ENCODE results near the gene KRT77. TPM values are rescaled to one million over a fixed set of nuclear protein-coding genes. Genes with fewer than 3 reads are reported as not detected.

KRT77 gene
- total RNA-seq, 1 donor: not detected

DNA sequence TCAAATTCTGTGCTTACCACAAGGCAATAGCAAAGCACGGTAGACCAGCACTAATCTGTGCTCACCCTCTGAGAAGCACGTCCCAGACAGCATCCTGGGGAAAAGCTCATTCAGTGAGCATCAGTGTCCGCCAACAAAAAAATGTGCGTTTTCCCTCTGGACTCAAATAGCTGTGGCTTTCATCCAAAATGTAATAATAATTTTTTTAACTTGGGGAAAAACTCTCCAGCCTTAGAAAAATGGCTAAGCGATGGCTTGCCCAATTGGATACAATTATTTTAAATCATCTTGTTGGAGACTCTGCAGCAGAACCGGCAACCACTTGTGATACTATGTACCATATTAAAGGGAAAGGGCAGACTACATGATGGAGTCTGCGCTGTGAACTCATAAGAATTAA lies 1.1 kb upstream of the KRT77 start:
- Histone ChIP-seq H3K4me1 (ENCODE audit: insufficient read depth, low read length) (no peaks in the 10 kb centered on the region), H3K27ac (ENCODE audit: low read depth, low read length) (no peak overlapping the region), H3K9me3 (ENCODE audit: low read depth, low read length) (no peaks in the 10 kb centered on the region), H4K20me1 (ENCODE audit: insufficient read depth, low read length) (no peaks in the 10 kb centered on the region), H2AFZ (ENCODE audit: low read length) (no peak overlapping the region), H3K79me2 (ENCODE audit: insufficient read depth, low read length) (no peaks in the 10 kb centered on the region), H3K36me3 (ENCODE audit: insufficient read depth, low read length) (no peaks in the 10 kb centered on the region), H3K4me2 (ENCODE audit: insufficient read depth, low read length) (no peak overlapping the region), H3K4me3 (ENCODE audit: insufficient read depth, low read length) (no peak overlapping the region), H3K27me3 (ENCODE audit: insufficient read depth, low read length) (peaks cover 21% of the 10 kb centered on the region)
- DNase-seq (ENCODE audit: insufficient read length, low spot score, missing footprints): no peak
- TF ChIP-seq, protein P1, sequence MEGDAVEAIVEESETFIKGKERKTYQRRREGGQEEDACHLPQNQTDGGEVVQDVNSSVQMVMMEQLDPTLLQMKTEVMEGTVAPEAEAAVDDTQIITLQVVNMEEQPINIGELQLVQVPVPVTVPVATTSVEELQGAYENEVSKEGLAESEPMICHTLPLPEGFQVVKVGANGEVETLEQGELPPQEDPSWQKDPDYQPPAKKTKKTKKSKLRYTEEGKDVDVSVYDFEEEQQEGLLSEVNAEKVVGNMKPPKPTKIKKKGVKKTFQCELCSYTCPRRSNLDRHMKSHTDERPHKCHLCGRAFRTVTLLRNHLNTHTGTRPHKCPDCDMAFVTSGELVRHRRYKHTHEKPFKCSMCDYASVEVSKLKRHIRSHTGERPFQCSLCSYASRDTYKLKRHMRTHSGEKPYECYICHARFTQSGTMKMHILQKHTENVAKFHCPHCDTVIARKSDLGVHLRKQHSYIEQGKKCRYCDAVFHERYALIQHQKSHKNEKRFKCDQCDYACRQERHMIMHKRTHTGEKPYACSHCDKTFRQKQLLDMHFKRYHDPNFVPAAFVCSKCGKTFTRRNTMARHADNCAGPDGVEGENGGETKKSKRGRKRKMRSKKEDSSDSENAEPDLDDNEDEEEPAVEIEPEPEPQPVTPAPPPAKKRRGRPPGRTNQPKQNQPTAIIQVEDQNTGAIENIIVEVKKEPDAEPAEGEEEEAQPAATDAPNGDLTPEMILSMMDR (IDR thresholded peaks at IDR 0.05; ENCODE audit: extremely low read depth, low read depth, low read length): no peak

DNA sequence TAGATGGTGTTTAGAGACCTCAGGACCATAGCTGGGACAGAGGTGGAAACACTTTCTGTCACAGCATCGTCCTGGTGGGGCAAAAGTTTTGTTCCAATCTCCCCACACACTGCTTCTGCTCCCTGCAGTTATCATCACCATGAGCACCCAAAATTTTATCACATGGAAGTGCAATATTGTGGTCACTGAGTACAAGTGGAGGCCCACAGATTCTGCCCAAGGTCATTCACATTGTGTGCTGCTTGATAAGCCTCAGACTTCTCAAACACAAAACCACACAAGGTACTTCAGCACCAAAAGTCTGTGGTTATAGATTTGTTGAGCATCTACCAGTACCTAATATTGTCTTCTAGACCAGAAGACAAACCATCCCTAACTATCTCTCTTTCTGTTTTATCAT lies 554 bp upstream of the KRT77 start:
- Histone ChIP-seq H3K27ac (ENCODE audit: low read depth, low read length) (no peak overlapping the region), H3K9me3 (ENCODE audit: low read depth, low read length) (no peaks in the 10 kb centered on the region), H4K20me1 (ENCODE audit: insufficient read depth, low read length) (no peaks in the 10 kb centered on the region), H3K4me3 (ENCODE audit: insufficient read depth, low read length) (no peak overlapping the region), H3K4me1 (ENCODE audit: insufficient read depth, low read length) (no peaks in the 10 kb centered on the region), H3K36me3 (ENCODE audit: insufficient read depth, low read length) (no peaks in the 10 kb centered on the region), H2AFZ (ENCODE audit: low read length) (no peak overlapping the region), H3K27me3 (ENCODE audit: insufficient read depth, low read length) (peaks cover 15% of the 10 kb centered on the region), H3K79me2 (ENCODE audit: insufficient read depth, low read length) (no peaks in the 10 kb centered on the region), H3K4me2 (ENCODE audit: insufficient read depth, low read length) (no peak overlapping the region)
- TF ChIP-seq, protein P1 (IDR thresholded peaks at IDR 0.05; ENCODE audit: extremely low read depth, low read depth, low read length): no peak
- DNase-seq (ENCODE audit: insufficient read length, low spot score, missing footprints): no peak

GRCh38 chr12:52702338-52702737 lies 986 bp downstream of the KRT77 start:
- H3K27ac ChIP-seq (ENCODE audit: low read depth, low read length): no peak overlapping the region
- no peaks in the 10 kb centered on the region for H3K4me1 ChIP-seq (ENCODE audit: insufficient read depth, low read length)
- TF ChIP-seq, protein P1 (IDR thresholded peaks at IDR 0.05; ENCODE audit: extremely low read depth, low read depth, low read length): no peak
- H3K79me2 ChIP-seq (ENCODE audit: insufficient read depth, low read length): no peaks in the 10 kb centered on the region
- no peak for DNase-seq (ENCODE audit: insufficient read length, low spot score, missing footprints)
- no peak overlapping the region for H3K4me3 ChIP-seq (ENCODE audit: insufficient read depth, low read length)
- H3K9me3 ChIP-seq (ENCODE audit: low read depth, low read length): no peaks in the 10 kb centered on the region
- no peak overlapping the region for H2AFZ ChIP-seq (ENCODE audit: low read length)
- H4K20me1 ChIP-seq (ENCODE audit: insufficient read depth, low read length): no peaks in the 10 kb centered on the region
- no peaks in the 10 kb centered on the region for H3K36me3 ChIP-seq (ENCODE audit: insufficient read depth, low read length)
- H3K27me3 ChIP-seq (ENCODE audit: insufficient read depth, low read length): peaks cover 16% of the 10 kb centered on the region
- H3K4me2 ChIP-seq (ENCODE audit: insufficient read depth, low read length): no peak overlapping the region

- peaks cover 19% of the 10 kb centered on the region for H3K27me3 ChIP-seq (ENCODE audit: insufficient read depth, low read length)
- no peaks in the 10 kb centered on the region for H3K36me3 ChIP-seq (ENCODE audit: insufficient read depth, low read length)
- no peaks in the 10 kb centered on the region for H3K9me3 ChIP-seq (ENCODE audit: low read depth, low read length)
- TF ChIP-seq, protein P1 (IDR thresholded peaks at IDR 0.05; ENCODE audit: extremely low read depth, low read depth, low read length): no peak
- no peaks in the 10 kb centered on the region for H3K79me2 ChIP-seq (ENCODE audit: insufficient read depth, low read length)
- H3K4me3 ChIP-seq (ENCODE audit: insufficient read depth, low read length): no peak overlapping the region
- no peak for DNase-seq (ENCODE audit: insufficient read length, low spot score, missing footprints)
- no peak overlapping the region for H3K4me2 ChIP-seq (ENCODE audit: insufficient read depth, low read length)
- H3K4me1 ChIP-seq (ENCODE audit: insufficient read depth, low read length): no peaks in the 10 kb centered on the region
- no peaks in the 10 kb centered on the region for H4K20me1 ChIP-seq (ENCODE audit: insufficient read depth, low read length)
- H3K27ac ChIP-seq (ENCODE audit: low read depth, low read length): no peak overlapping the region
- H2AFZ ChIP-seq (ENCODE audit: low read length): no peak overlapping the region
Measured at GRCh38 chr12:52701281-52701680, 2.0 kb downstream of the KRT77 start.

All from osteoblast (primary cell).